ENCODE results near the gene SOBP. TPM values are rescaled to one million over a fixed set of nuclear protein-coding genes. Genes with fewer than 3 reads are reported as not detected.

The SOBP gene
- total RNA-seq, 2 experiments from 2014 or later, result 0.05 to 0.17 TPM

- H3K27me3 Mint-ChIP-seq, result peaks cover 57% of the 10 kb centered on the region
- H3K4me3 ChIP-seq (ENCODE audit: low read length), result no peak overlapping the region
- TF ChIP-seq CTCF (IDR thresholded peaks at IDR 0.05), result no peak
- no peaks in the 10 kb centered on the region for H3K9me3 ChIP-seq (ENCODE audit: control insufficient read depth in 1 of 2, insufficient read depth in 1 of 2, low read length in 2 of 2)
- DNase-seq (no peak), ATAC-seq (ENCODE audit: poor library complexity) (no peak)
- no peaks in the 10 kb centered on the region for H3K36me3 ChIP-seq (ENCODE audit: insufficient read depth, low read length)
- no peak overlapping the region for H3K27ac ChIP-seq (ENCODE audit: low read depth in 1 of 2, low read length in 2 of 2)
- H3K4me1 ChIP-seq (ENCODE audit: insufficient read depth, low read length), result no peaks in the 10 kb centered on the region
- POLR2A ChIA-PET, result no interaction called here
- H3K4me3 Mint-ChIP-seq, result no peak overlapping the region
- H3K9me3 Mint-ChIP-seq, result no peaks in the 10 kb centered on the region
- intact Hi-C loops (cut with DNase I, micrococcal nuclease), result no loop called here
- no peaks in the 10 kb centered on the region for H3K4me1 Mint-ChIP-seq (ENCODE audit: low read depth)
- no peak overlapping the region for H3K27ac Mint-ChIP-seq
- H3K36me3 Mint-ChIP-seq (ENCODE audit: low read depth), result no peaks in the 10 kb centered on the region
- CTCF ChIA-PET, result no interaction called here
- peaks cover 4 to 15% of the 10 kb centered on the region in 2 experiments for H3K27me3 ChIP-seq (ENCODE audit: control insufficient read depth in 1 of 2, insufficient read depth in 2 of 2, low read length in 2 of 2)
Measured at GRCh38 chr6:107565165-107565723, 75.3 kb downstream of the SOBP start.

GRCh38 chr6:107567643-107568042 is 77.7 kb downstream of the SOBP start:
- ATAC-seq (ENCODE audit: poor library complexity), result no peak
- Mint-ChIP-seq H3K27ac (no peak overlapping the region), H3K4me3 (no peak overlapping the region), H3K27me3 (peaks cover 53% of the 10 kb centered on the region), H3K36me3 (ENCODE audit: low read depth) (no peaks in the 10 kb centered on the region), H3K4me1 (ENCODE audit: low read depth) (no peaks in the 10 kb centered on the region), H3K9me3 (no peaks in the 10 kb centered on the region)
- TF ChIP-seq CTCF (IDR thresholded peaks at IDR 0.05), result no peak
- CTCF ChIA-PET, result no interaction called here
- POLR2A ChIA-PET, result no interaction called here
- Histone ChIP-seq H3K36me3 (ENCODE audit: insufficient read depth, low read length) (no peaks in the 10 kb centered on the region), H3K27me3 (ENCODE audit: control insufficient read depth in 1 of 2, insufficient read depth in 2 of 2, low read length in 2 of 2) (peaks cover 4 to 15% of the 10 kb centered on the region in 2 experiments), H3K4me1 (ENCODE audit: insufficient read depth, low read length) (no peaks in the 10 kb centered on the region), H3K27ac (ENCODE audit: low read depth in 1 of 2, low read length in 2 of 2) (no peak overlapping the region), H3K9me3 (ENCODE audit: control insufficient read depth in 1 of 2, insufficient read depth in 1 of 2, low read length in 2 of 2) (no peaks in the 10 kb centered on the region), H3K4me3 (ENCODE audit: low read length) (no peak overlapping the region)
- intact Hi-C loops (cut with DNase I, micrococcal nuclease), result no loop called here
- DNase-seq, result no peak

DNA sequence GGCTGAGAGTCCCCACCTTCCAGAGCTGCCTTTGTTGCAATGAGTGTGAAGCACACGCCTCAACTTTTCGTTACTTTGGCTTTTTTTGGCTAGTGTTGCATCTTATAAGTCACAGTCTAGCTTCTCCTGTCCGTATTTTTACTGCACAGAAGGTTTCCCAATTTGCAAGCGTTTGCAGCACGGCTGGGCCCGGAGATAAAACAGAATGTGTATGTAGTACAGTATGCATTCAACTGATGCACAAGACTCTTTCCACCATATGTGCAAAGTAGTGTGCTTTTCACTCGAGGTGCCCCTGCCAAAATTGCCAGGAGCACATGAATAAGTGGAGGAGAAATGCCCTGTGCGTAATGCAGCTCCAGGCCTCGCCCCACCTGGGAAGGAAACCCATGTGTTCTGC is 79.6 kb downstream of the SOBP start:
- Mint-ChIP-seq H3K27ac (no peak overlapping the region), H3K36me3 (ENCODE audit: low read depth) (no peaks in the 10 kb centered on the region), H3K27me3 (peaks cover 43% of the 10 kb centered on the region), H3K4me3 (no peak overlapping the region), H3K4me1 (ENCODE audit: low read depth) (no peaks in the 10 kb centered on the region), H3K9me3 (no peaks in the 10 kb centered on the region)
- Histone ChIP-seq H3K27ac (ENCODE audit: low read depth in 1 of 2, low read length in 2 of 2) (no peak overlapping the region), H3K36me3 (ENCODE audit: insufficient read depth, low read length) (no peaks in the 10 kb centered on the region), H3K27me3 (ENCODE audit: control insufficient read depth in 1 of 2, insufficient read depth in 2 of 2, low read length in 2 of 2) (peaks cover 4 to 5% of the 10 kb centered on the region in 2 experiments), H3K4me1 (ENCODE audit: insufficient read depth, low read length) (no peaks in the 10 kb centered on the region), H3K9me3 (ENCODE audit: control insufficient read depth in 1 of 2, insufficient read depth in 1 of 2, low read length in 2 of 2) (no peaks in the 10 kb centered on the region), H3K4me3 (ENCODE audit: low read length) (no peak overlapping the region)
- ChIA-PET POLR2A (no interaction called here), CTCF (no interaction called here)
- TF ChIP-seq CTCF (IDR thresholded peaks at IDR 0.05), result no peak
- intact Hi-C loops (cut with DNase I, micrococcal nuclease), result no loop called here
- DNase-seq (no peak), ATAC-seq (ENCODE audit: poor library complexity) (no peak)
